ENCODE results near the gene CXorf51A.
"Not testable (repeated sequence)": the region's sequence is repeated elsewhere in the genome, so short reads cannot be mapped to it uniquely, and the experiment has no call there.

The CXorf51A gene

GRCh38 chrX:146814644-146815043 is at the start of gene CXorf51A:
Gene CXorf51A (minus strand): TSS chrX:146814744. CDS start chrX:146814723, 21 bp downstream.
- not testable (repeated sequence) for DNase-seq (ENCODE audit: low read depth)

- DNase-seq (ENCODE audit: low read depth): no peak
These were observed 49.0 kb upstream of the CXorf51A start for GRCh38 chrX:146863566-146863965.

- DNase-seq (ENCODE audit: low read depth): no peak
These were observed 39.7 kb upstream of the CXorf51A start for GRCh38 chrX:146854281-146854680.

GRCh38 chrX:146831994-146832393 is 17.4 kb upstream of the CXorf51A start:
- no peak for DNase-seq (ENCODE audit: low read depth)

DNA sequence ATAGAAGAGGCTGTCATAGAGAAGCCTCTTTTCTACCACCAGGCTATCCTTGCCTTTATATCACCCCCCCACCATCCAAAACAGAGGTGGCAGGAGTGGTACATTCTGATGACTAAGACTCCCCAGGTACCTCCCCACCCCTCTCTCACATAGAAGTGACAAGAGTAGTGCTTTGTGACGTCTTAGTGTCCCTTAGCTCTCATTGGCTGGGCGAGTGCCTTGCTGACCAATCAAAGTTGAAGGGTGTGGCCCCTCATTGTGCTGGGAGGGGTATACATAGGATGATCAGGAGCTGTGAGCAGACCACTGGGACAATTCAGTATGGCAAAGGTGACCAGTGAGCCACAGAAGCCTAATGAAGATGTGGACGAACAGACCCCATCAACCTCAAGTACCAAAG is 5.1 kb downstream of the CXorf51A start, which contains the start of gene CXorf51B:
TSS of gene CXorf51B (plus strand) at position 301 of the 400 bp plus-strand sequence. CDS start at position 322, 21 bp downstream.
- DNase-seq (ENCODE audit: low read depth): not testable (repeated sequence)
